ENCODE data around the gene GLDC.

DNA sequence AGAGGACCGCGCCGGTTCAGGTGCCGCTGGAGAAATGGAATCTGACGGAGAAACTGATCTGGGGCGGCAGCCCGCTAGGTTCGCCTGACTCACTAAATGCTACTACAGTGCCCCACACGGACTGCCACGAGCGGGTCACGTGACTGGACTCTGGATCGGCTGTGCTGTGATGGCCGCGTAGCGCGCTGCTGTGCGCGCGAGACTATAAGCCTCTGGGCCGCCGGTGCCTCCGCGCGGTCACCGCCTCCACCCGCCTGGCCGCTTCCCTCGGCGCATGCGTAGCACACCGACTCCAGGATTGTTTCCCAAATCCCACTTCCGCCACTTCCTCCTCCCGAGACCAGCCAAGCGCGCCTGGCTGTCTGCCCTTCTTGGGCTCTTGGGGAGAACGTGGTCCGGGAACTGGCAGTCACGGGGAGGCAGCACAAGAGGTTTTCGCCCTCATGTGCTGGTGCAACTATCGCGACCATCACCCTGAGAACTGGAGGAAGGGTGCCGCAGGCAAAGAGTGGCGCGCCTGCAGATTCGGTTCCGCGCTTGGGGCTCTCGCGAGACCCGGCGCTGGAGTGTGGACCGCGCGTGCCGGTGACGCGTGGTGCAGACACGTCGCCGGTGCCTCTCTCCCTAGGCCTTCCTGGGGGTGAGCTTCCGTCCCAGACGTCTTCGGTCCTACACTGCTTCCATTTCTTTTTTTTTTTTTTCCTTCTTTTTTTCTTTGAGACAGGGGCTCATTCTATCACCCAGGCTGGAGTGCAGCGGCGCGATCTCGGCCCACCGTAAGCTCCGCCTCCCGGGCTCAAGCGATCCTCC is 35.8 kb upstream of the GLDC start:
- TF ChIP-seq, protein P1, sequence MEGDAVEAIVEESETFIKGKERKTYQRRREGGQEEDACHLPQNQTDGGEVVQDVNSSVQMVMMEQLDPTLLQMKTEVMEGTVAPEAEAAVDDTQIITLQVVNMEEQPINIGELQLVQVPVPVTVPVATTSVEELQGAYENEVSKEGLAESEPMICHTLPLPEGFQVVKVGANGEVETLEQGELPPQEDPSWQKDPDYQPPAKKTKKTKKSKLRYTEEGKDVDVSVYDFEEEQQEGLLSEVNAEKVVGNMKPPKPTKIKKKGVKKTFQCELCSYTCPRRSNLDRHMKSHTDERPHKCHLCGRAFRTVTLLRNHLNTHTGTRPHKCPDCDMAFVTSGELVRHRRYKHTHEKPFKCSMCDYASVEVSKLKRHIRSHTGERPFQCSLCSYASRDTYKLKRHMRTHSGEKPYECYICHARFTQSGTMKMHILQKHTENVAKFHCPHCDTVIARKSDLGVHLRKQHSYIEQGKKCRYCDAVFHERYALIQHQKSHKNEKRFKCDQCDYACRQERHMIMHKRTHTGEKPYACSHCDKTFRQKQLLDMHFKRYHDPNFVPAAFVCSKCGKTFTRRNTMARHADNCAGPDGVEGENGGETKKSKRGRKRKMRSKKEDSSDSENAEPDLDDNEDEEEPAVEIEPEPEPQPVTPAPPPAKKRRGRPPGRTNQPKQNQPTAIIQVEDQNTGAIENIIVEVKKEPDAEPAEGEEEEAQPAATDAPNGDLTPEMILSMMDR (IDR thresholded peaks at IDR 0.05) = peak in 1 of 3 donors; percentile 6
- TF ChIP-seq POLR2A (IDR thresholded peaks at IDR 0.05) = peak; percentile 53

Data from ovary (tissue), 3 donors.